Neural cell (in vitro differentiated cells): Measurements from ENCODE around the gene DDX4. TPM values are rescaled to one million over a fixed set of nuclear protein-coding genes. Genes with fewer than 3 reads are reported as not detected.
"Not testable (repeated sequence)": the region's sequence is repeated elsewhere in the genome, so short reads cannot be mapped to it uniquely, and the experiment has no call there.

Experiments
- H2AFZ ChIP-seq: fragments of 200-600, 300-800 bp; sonication (generic), shearing (Covaris generic); 2 replicates; pipeline ENCODE4 v1.6.0; 2014; ENCODE audit warnings: low read depth, mild to moderate bottlenecking, antibody characterized with exemption, low read length, moderate library complexity
- H3F3A ChIP-seq: fragments of 200-600 bp; shearing (Covaris generic); 2 replicates; pipeline ENCODE4 v1.6.1; 2016; ENCODE audit warnings: mild to moderate bottlenecking, moderate library complexity, mixed read lengths, antibody characterized with exemption, low read length; ENCODE audit not compliant: insufficient read depth, poor library complexity, severe bottlenecking
- H3K27ac ChIP-seq: fragments of 200-600, 300-800 bp; sonication (generic), shearing (Covaris generic); 2 replicates; pipeline ENCODE4 v1.5.1; 2014; ENCODE audit warnings: mild to moderate bottlenecking, low read length, moderate library complexity
- H3K27me3 ChIP-seq: fragments of 300-800, 200-600 bp; sonication (generic), shearing (Covaris generic); 2 replicates; pipeline ENCODE4 v1.6.0; 2014; ENCODE audit warnings: mild to moderate bottlenecking, low read depth, low read length, moderate library complexity; ENCODE audit not compliant: insufficient read depth
- H3K36me3 ChIP-seq: fragments of 300-800, 200-600 bp; sonication (generic), shearing (Covaris generic); 2 replicates; pipeline ENCODE4 v1.5.1; 2014; ENCODE audit warnings: mild to moderate bottlenecking, antibody characterized with exemption, low read length, moderate library complexity; ENCODE audit not compliant: insufficient read depth
- H3K4me2 ChIP-seq: fragments of 300-800, 200-600 bp; sonication (generic), shearing (Covaris generic); 2 replicates; pipeline ENCODE4 v1.6.0; 2014; ENCODE audit warnings: mild to moderate bottlenecking, low read length
- H3K4me3 ChIP-seq: fragments of 300-800, 200-600 bp; sonication (generic), shearing (Covaris generic); 2 replicates; pipeline ENCODE4 v1.5.1; 2014; ENCODE audit warnings: mild to moderate bottlenecking, low read length, moderate library complexity
- H3K79me2 ChIP-seq: fragments of 200-600 bp; shearing (Covaris generic); replicated peaks from 2 replicates; pipeline ENCODE4 v1.6.0; 2014; ENCODE audit warnings: mild to moderate bottlenecking, low read length, moderate library complexity; ENCODE audit not compliant: insufficient read depth
- H3K9ac ChIP-seq: fragments of 300-800, 200-600 bp; sonication (generic), shearing (Covaris generic); 2 replicates; pipeline ENCODE4 v1.6.1; 2016; ENCODE audit warnings: mild to moderate bottlenecking, low read length, mixed read lengths
- H3K9me2 ChIP-seq: fragments of 200-600 bp; shearing (Covaris generic); 2 replicates; pipeline ENCODE4 v1.6.1; 2016; ENCODE audit warnings: mild to moderate bottlenecking, low read length, mixed read lengths; ENCODE audit not compliant: insufficient read depth
- H3K9me3 ChIP-seq: fragments of 200-600, 300-800 bp; sonication (generic), shearing (Covaris generic); 2 replicates; pipeline ENCODE4 v1.6.1; 2016; ENCODE audit warnings: mild to moderate bottlenecking, mixed run types, low read length, moderate library complexity, mixed read lengths
- H4K20me1 ChIP-seq: fragments of 200-600 bp; shearing (Covaris generic); 2 replicates; pipeline ENCODE4 v1.6.1; 2016; ENCODE audit warnings: mild to moderate bottlenecking, mixed run types; ENCODE audit not compliant: insufficient read depth
- CTCF ChIP-seq: fragments of 450-650 bp; IDR thresholded peaks from 2 replicates; pipeline ENCODE4 v1.5.1; 2014; ENCODE audit warnings: antibody characterized with exemption, mild to moderate bottlenecking, moderate library complexity; ENCODE audit not compliant: poor library complexity, severe bottlenecking
- EP300 ChIP-seq: fragments of 450-650 bp; conservative IDR thresholded peaks from 2 replicates; pipeline ENCODE4 v1.6.1; 2014; ENCODE audit warnings: antibody characterized with exemption, mild to moderate bottlenecking, moderate library complexity; ENCODE audit not compliant: poor library complexity, severe bottlenecking
- EZH2 ChIP-seq: fragments of 200-600, 300-800 bp; shearing (Covaris generic), sonication (generic); IDR thresholded peaks from 2 replicates; pipeline ENCODE4 v1.6.1; 2014; ENCODE audit warnings: antibody characterized with exemption, low read length, borderline replicate concordance, mild to moderate bottlenecking; ENCODE audit not compliant: insufficient read depth, poor library complexity, severe bottlenecking
- MXI1 ChIP-seq: fragments of 450-650 bp; conservative IDR thresholded peaks from 2 replicates; pipeline ENCODE4 v1.6.1; 2014; ENCODE audit warnings: antibody characterized with exemption, mild to moderate bottlenecking; ENCODE audit not compliant: poor library complexity, severe bottlenecking
- POLR2AphosphoS5 ChIP-seq: IDR thresholded peaks from 2 replicates; pipeline ENCODE4 v1.6.1; 2012
- RAD21 ChIP-seq: fragments of 450-650 bp; conservative IDR thresholded peaks from 2 replicates; pipeline ENCODE4 v1.6.1; 2014; ENCODE audit warnings: antibody characterized with exemption, mild to moderate bottlenecking, moderate library complexity
- REST ChIP-seq: IDR thresholded peaks from 2 replicates; pipeline ENCODE4 v1.6.1; 2012; ENCODE audit warnings: borderline replicate concordance
- SMC3 ChIP-seq: fragments of 450-650 bp; conservative IDR thresholded peaks from 2 replicates; pipeline ENCODE4 v1.6.1; 2014; ENCODE audit warnings: antibody characterized with exemption, mild to moderate bottlenecking, moderate library complexity; ENCODE audit not compliant: poor library complexity
- TAF1 ChIP-seq: IDR thresholded peaks from 2 replicates; pipeline ENCODE4 v1.6.1; 2012; ENCODE audit warnings: low read depth
- polyA plus RNA-seq: library from polyadenylated mRNA; depleted of rRNA; stranded (reverse); fragments of >200 nt; gene quantifications from 2 replicates; pipeline ENCODE4 v1.2.3, GENCODE V29; 2014

The DDX4 gene
- polyA plus RNA-seq, 1 donor from 2014 or later: 0.43 TPM

GRCh38 chr5:55758714-55759113 lies 20.9 kb downstream of the DDX4 start:
- Histone ChIP-seq H3K79me2 (no peaks in the 10 kb centered on the region), H3K27me3 (no peaks in the 10 kb centered on the region), H3K27ac (no peak overlapping the region), H2AFZ (no peak overlapping the region), H3K9me3 (no peaks in the 10 kb centered on the region), H3K36me3 (no peaks in the 10 kb centered on the region), H4K20me1 (no peaks in the 10 kb centered on the region), H3K9ac (no peak overlapping the region), H3K4me2 (no peak overlapping the region), H3F3A (no peaks in the 10 kb centered on the region), H3K9me2 (no peaks in the 10 kb centered on the region), H3K4me3 (no peak overlapping the region)
- TF ChIP-seq REST: no peak
- no peak for TF ChIP-seq EZH2
- no peak for TF ChIP-seq RAD21
- TF ChIP-seq CTCF: no peak
- no peak for TF ChIP-seq POLR2AphosphoS5
- no peak for TF ChIP-seq MXI1
- TF ChIP-seq EP300: no peak
- no peak for TF ChIP-seq TAF1
- TF ChIP-seq SMC3: no peak

GRCh38 chr5:55761721-55762120 lies 23.9 kb downstream of the DDX4 start:
- not testable (repeated sequence) for H3K9me3 ChIP-seq, H3K27ac ChIP-seq, H3K9ac ChIP-seq, H3K79me2 ChIP-seq, H3K4me3 ChIP-seq, H4K20me1 ChIP-seq, H3K9me2 ChIP-seq, H3F3A ChIP-seq, H3K36me3 ChIP-seq, H3K4me2 ChIP-seq, H2AFZ ChIP-seq, H3K27me3 ChIP-seq
